ENCODE data around the gene INKA2. TPM values are rescaled to one million over a fixed set of nuclear protein-coding genes. Genes with fewer than 3 reads are reported as not detected.

The INKA2 gene
- total RNA-seq, 5 donors from 2014 or later (not counting 1 experiment from before 2014, with no cell fraction given): 1.2 to 2.7 (median 1.2) TPM; not detected in 2

DNA sequence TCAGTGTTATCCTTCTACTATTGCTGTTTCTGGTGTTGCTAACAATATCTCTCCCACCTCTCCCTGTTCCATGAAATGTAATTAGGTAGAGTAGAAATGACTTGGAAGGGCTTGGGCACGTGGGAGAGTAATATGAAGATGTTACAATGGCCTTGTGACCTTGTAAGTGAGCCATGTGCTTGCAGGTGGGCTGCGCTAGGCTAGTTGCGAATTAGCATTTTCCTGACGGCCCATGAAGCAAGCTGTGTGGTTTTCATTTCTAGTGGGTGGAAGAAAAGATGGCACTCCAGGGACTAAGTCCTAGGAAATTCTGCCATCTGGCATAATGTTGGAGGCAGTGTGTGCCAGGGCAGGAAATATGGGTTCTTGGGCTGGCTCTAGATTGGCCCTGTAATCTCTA is 8.8 kb upstream of the INKA2 start:
- ChIA-PET POLR2A (interaction anchor here in 1 of 2 donors (0.6 kb wide), 1 partner anchor 532 kb away, joined by 3 read pairs; no protein-coding TSS in a partner anchor), CTCF (interaction anchor here (0.6 to 1.9 kb wide), 8 partner anchors 9 to 266 kb away, joined by 3 to 13 read pairs (median 5); partner anchors contain the start of gene INKA2 (in 1 of the 2))
- 80% methylated on average over 4 of the region's 4 CpGs for WGBS (ENCODE audit: insufficient coverage)
- no peak overlapping the region for H3K4me3 ChIP-seq (ENCODE audit: control insufficient read depth in 1 of 2, extremely low read depth in 1 of 2, low read length in 1 of 2)
- Mint-ChIP-seq H3K36me3 (no peaks in the 10 kb centered on the region), H3K9me3 (no peaks in the 10 kb centered on the region), H3K4me1 (peaks cover 0 to 8% (median 7%) of the 10 kb centered on the region in 3 donors), H3K4me3 (no peak overlapping the region), H3K27me3 (no peaks in the 10 kb centered on the region), H3K27ac (no peak overlapping the region)
- DNase-seq: no peak
- ATAC-seq (replicated peaks in 1 of 4): no peak
- H3K27me3 ChIP-seq (replicated peaks in 1 of 2; ENCODE audit: control insufficient read depth in 2 of 2, extremely low read depth in 1 of 2, insufficient read depth in 2 of 2, low read length in 1 of 2): peaks cover 0 to 7% of the 10 kb centered on the region in 2 experiments
- H3K9me3 ChIP-seq: no peaks in the 10 kb centered on the region
- H3K27ac ChIP-seq (ENCODE audit: low read length): no peak overlapping the region
- H3K4me1 ChIP-seq (ENCODE audit: control insufficient read depth in 1 of 2, extremely low read depth in 1 of 2, insufficient read depth in 2 of 2, low read length in 2 of 2): no peaks in the 10 kb centered on the region
- no peaks in the 10 kb centered on the region for H3K36me3 ChIP-seq (ENCODE audit: control insufficient read depth in 2 of 2, extremely low read depth in 1 of 2, insufficient read depth in 1 of 2, low read length in 1 of 2)

DNA sequence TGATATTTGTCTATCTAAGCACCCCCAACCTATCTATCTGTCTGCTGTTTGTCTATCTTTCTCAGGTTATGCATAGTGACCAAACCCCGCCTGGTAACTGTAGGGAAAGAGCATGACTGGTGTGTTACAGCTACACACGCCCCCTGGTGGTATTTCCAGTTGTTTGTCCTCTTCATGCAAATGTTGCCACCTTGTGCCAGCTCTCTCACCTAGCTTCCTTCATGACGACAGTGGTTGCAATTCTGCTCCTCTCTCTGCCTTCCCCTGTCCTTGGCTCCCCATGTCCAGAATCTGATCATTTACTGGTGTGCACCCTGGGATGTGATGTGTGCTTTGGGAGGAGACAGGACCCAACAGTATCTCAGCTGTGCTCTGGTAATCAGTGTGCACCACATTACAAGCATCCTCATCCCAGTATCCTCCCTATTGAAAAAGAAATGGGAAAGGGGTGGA is 8.1 kb upstream of the INKA2 start:
- WGBS (ENCODE audit: insufficient coverage): no CpG with 5 or more reads among the region's 3 CpGs
- Mint-ChIP-seq H3K36me3 (no peaks in the 10 kb centered on the region), H3K4me3 (no peak overlapping the region), H3K27me3 (no peaks in the 10 kb centered on the region), H3K4me1 (peaks cover 0 to 4% (median 4%) of the 10 kb centered on the region in 3 donors), H3K9me3 (no peaks in the 10 kb centered on the region), H3K27ac (no peak overlapping the region)
- Histone ChIP-seq H3K27me3 (replicated peaks in 1 of 2; ENCODE audit: control insufficient read depth in 2 of 2, extremely low read depth in 1 of 2, insufficient read depth in 2 of 2, low read length in 1 of 2) (peaks cover 0 to 7% of the 10 kb centered on the region in 2 experiments), H3K4me1 (ENCODE audit: control insufficient read depth in 1 of 2, extremely low read depth in 1 of 2, insufficient read depth in 2 of 2, low read length in 2 of 2) (no peaks in the 10 kb centered on the region), H3K36me3 (ENCODE audit: control insufficient read depth in 2 of 2, extremely low read depth in 1 of 2, insufficient read depth in 1 of 2, low read length in 1 of 2) (no peaks in the 10 kb centered on the region), H3K9me3 (no peaks in the 10 kb centered on the region), H3K4me3 (ENCODE audit: control insufficient read depth in 1 of 2, extremely low read depth in 1 of 2, low read length in 1 of 2) (no peak overlapping the region), H3K27ac (ENCODE audit: low read length) (no peak overlapping the region)
- CTCF ChIA-PET: interaction anchor here (0.7 to 1.9 kb wide), 8 partner anchors 8 to 296 kb away, joined by 3 to 13 read pairs (median 5); partner anchors contain the start of gene INKA2 (in 1 of the 2)
- DNase-seq (peak in 25 of 35 experiments; percentile 14 to 74 (median 38)), ATAC-seq (replicated peaks in 1 of 4) (peak; percentile 45 to 65 (median 59))
- POLR2A ChIA-PET: no interaction called here

DNA sequence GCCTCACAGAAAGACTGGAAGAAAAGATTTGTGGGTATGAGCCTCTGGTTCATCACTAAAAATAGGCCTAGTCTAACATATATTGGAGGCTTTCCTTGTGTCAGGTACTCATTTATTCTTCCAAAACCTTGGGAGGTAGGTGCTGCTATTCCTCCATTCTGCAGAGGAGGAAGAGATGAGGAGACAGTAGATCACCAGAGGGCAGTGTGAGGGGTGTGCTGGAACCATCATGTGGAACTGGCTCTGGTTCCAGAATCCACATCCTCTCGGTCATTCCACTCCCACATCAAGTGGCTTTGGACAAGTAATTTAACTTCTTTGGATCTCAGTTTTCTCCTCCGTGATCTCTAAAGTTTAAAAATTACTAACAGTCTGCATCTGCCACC is 7.4 kb upstream of the INKA2 start:
- Mint-ChIP-seq H3K4me3 (no peak overlapping the region), H3K27ac (no peak overlapping the region), H3K36me3 (no peaks in the 10 kb centered on the region), H3K4me1 (no peaks in the 10 kb centered on the region), H3K9me3 (no peaks in the 10 kb centered on the region), H3K27me3 (no peaks in the 10 kb centered on the region)
- Histone ChIP-seq H3K27ac (ENCODE audit: low read length) (no peak overlapping the region), H3K4me1 (ENCODE audit: control insufficient read depth in 1 of 2, extremely low read depth in 1 of 2, insufficient read depth in 2 of 2, low read length in 2 of 2) (no peaks in the 10 kb centered on the region), H3K4me3 (ENCODE audit: control insufficient read depth in 1 of 2, extremely low read depth in 1 of 2, low read length in 1 of 2) (no peak overlapping the region), H3K9me3 (no peaks in the 10 kb centered on the region), H3K27me3 (replicated peaks in 1 of 2; ENCODE audit: control insufficient read depth in 2 of 2, extremely low read depth in 1 of 2, insufficient read depth in 2 of 2, low read length in 1 of 2) (peaks cover 0 to 8% of the 10 kb centered on the region in 2 experiments), H3K36me3 (ENCODE audit: control insufficient read depth in 2 of 2, extremely low read depth in 1 of 2, insufficient read depth in 1 of 2, low read length in 1 of 2) (no peaks in the 10 kb centered on the region)
- CTCF ChIA-PET: interaction anchor here (1.0 to 1.9 kb wide), 6 partner anchors 7 to 296 kb away, joined by 3 to 13 read pairs (median 6); partner anchors contain the start of gene INKA2 (in 1 of the 2)
- WGBS (ENCODE audit: insufficient coverage): 50% methylated on average over 1 of the region's 2 CpGs
- POLR2A ChIA-PET: no interaction called here
- ATAC-seq (replicated peaks in 1 of 4): no peak
- no peak for DNase-seq

DNA sequence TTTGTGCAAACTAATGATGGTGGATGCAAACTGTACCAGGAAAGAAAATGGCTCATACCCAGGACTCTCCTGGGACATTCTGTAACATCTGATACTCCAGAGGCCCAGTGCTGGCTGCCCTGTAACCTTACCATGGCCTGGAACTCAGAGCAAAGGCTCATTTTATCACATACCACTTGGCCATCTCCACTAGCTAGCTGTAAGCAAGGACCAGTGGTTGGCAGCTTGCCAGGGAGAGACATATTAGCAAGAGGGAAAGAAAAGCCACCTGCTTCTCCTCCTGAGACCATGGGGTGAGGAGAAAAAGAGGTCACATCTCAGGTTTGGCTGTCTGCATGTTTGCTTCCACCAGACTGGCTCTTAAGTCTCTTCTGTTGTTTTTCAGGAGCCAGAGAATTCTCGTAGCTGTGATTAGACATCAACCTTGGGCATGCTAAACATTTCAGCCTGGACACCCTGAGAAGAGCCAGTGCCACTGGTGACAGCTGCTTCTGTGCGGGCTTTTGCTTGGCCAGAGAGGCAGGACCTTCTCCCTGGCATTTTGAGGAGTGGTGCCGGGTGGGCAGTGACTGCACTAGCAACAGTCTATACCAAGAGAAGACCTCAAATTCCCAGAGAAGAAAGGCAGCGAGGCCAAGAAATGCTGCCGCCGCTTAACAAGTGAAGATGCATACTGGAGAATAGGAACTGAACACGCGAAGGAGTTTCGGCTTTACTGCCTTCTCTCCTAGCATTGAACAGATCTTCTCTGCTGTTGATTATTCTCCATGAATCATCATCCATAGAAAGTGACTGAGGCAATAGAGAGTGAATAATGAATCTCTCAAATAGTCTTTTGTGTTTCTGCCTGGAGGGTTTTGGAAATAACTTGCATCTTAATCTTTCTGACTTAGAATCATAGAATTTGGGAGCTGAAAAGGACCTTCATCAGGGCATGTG is 6.7 kb upstream of the INKA2 start:
- ChIA-PET POLR2A (no interaction called here), CTCF (interaction anchor here in 1 of 2 donors (1.5 kb wide), 1 partner anchor 32 kb away, joined by 6 read pairs; no protein-coding TSS in a partner anchor)
- H3K4me1 ChIP-seq (ENCODE audit: control insufficient read depth in 1 of 2, extremely low read depth in 1 of 2, insufficient read depth in 2 of 2, low read length in 2 of 2): no peaks in the 10 kb centered on the region
- peaks cover under 1 to 2% (median under 1%) of the 10 kb centered on the region in 3 donors for H3K4me1 Mint-ChIP-seq
- no peaks in the 10 kb centered on the region for H3K9me3 ChIP-seq
- H3K27me3 ChIP-seq (replicated peaks in 1 of 2; ENCODE audit: control insufficient read depth in 2 of 2, extremely low read depth in 1 of 2, insufficient read depth in 2 of 2, low read length in 1 of 2): peaks cover 2 to 14% of the 10 kb centered on the region in 2 experiments
- 83% methylated on average over 3 of the region's 9 CpGs for WGBS (ENCODE audit: insufficient coverage)
- H3K27ac Mint-ChIP-seq: no peak overlapping the region
- no peak overlapping the region for H3K4me3 Mint-ChIP-seq
- no peak overlapping the region for H3K4me3 ChIP-seq (ENCODE audit: control insufficient read depth in 1 of 2, extremely low read depth in 1 of 2, low read length in 1 of 2)
- H3K36me3 Mint-ChIP-seq: no peaks in the 10 kb centered on the region
- no peak for DNase-seq
- no peak overlapping the region for H3K27ac ChIP-seq (ENCODE audit: low read length)
- H3K9me3 Mint-ChIP-seq: no peaks in the 10 kb centered on the region
- H3K36me3 ChIP-seq (ENCODE audit: control insufficient read depth in 2 of 2, extremely low read depth in 1 of 2, insufficient read depth in 1 of 2, low read length in 1 of 2): no peaks in the 10 kb centered on the region
- ATAC-seq (replicated peaks in 1 of 4): no peak
- H3K27me3 Mint-ChIP-seq: peaks cover 2 to 3% of the 10 kb centered on the region in 2 donors

DNA sequence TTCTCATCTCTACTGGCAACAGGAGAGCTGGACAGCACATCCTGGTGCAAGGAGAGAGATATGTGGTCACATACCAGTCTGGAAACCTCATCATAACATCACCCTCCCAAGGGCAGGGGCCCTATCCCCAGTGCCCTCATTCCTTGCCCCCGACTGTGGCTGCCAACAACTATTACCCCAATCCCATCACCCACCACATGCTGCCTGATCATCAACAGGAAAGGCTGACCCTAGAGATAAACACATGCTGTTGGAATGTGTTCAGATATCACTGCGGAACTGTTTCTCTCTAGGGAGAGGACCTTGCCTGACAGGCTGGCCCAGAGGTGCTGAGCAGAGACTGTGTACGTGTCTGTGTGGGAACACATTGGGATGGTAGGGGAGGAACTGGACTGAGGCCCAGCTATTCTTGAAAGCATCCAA is 4.5 kb upstream of the INKA2 start:
- Histone ChIP-seq H3K4me3 (ENCODE audit: control insufficient read depth in 1 of 2, extremely low read depth in 1 of 2, low read length in 1 of 2) (no peak overlapping the region), H3K27ac (ENCODE audit: low read length) (no peak overlapping the region), H3K9me3 (no peaks in the 10 kb centered on the region), H3K36me3 (ENCODE audit: control insufficient read depth in 2 of 2, extremely low read depth in 1 of 2, insufficient read depth in 1 of 2, low read length in 1 of 2) (no peaks in the 10 kb centered on the region), H3K4me1 (ENCODE audit: control insufficient read depth in 1 of 2, extremely low read depth in 1 of 2, insufficient read depth in 2 of 2, low read length in 2 of 2) (peaks cover 0 to 19% of the 10 kb centered on the region in 2 experiments), H3K27me3 (replicated peaks in 1 of 2; ENCODE audit: control insufficient read depth in 2 of 2, extremely low read depth in 1 of 2, insufficient read depth in 2 of 2, low read length in 1 of 2) (peaks cover 2 to 35% of the 10 kb centered on the region in 2 experiments)
- Mint-ChIP-seq H3K9me3 (no peaks in the 10 kb centered on the region), H3K4me1 (peaks cover 9 to 20% (median 11%) of the 10 kb centered on the region in 3 donors), H3K27me3 (peaks cover 8 to 13% of the 10 kb centered on the region in 2 donors), H3K36me3 (no peaks in the 10 kb centered on the region), H3K4me3 (no peak overlapping the region), H3K27ac (no peak overlapping the region)
- ChIA-PET CTCF (interaction anchor here in 1 of 2 donors (0.6 to 1.0 kb wide), 2 partner anchors 11 to 326 kb away, joined by 3 to 4 read pairs; no protein-coding TSS in a partner anchor), POLR2A (no interaction called here)
- no peak for ATAC-seq (replicated peaks in 1 of 4)
- DNase-seq: peak in 1 of 35 experiments; percentile 2
- 100% methylated on average over 1 of the region's 3 CpGs for WGBS (ENCODE audit: insufficient coverage)

DNA sequence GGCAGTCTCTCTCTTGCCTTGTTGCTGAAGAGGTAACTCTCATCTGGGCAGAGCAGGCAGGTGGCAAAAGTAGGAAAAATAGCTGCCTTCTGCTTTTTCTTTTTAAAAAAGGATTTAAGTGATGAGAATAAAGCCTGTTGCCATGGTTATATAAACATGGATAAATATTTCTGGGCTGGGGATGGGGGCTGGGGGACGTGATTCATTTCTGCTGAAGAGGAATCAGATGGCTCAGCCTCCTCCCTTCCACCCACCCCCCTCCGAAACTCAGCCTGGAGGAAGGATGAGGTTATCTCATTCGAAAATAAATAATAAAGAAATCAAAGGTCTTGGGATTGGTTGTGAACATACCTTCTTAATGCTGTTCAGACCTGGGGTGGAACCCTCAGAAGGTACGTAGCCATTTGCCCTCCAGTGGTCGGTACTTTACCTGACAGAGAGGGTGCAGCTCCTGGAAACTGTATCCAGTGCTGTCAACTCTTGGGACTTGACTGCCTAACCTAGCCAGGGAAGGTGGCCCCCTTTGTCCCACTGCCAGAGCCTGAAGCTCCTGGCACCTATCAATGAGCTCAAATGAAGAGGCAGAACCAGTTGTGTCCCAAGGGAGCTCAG is 3.8 kb upstream of the INKA2 start:
- Mint-ChIP-seq H3K9me3 (no peaks in the 10 kb centered on the region), H3K27me3 (peaks cover 8 to 14% of the 10 kb centered on the region in 2 donors), H3K4me1 (peaks cover 11 to 25% (median 13%) of the 10 kb centered on the region in 3 donors), H3K4me3 (no peak overlapping the region), H3K36me3 (no peaks in the 10 kb centered on the region), H3K27ac (no peak overlapping the region)
- ChIA-PET POLR2A (no interaction called here), CTCF (interaction anchor here in 1 of 2 donors (1.0 kb wide), 1 partner anchor 325 kb away, joined by 4 read pairs; no protein-coding TSS in a partner anchor)
- H3K4me3 ChIP-seq (ENCODE audit: control insufficient read depth in 1 of 2, extremely low read depth in 1 of 2, low read length in 1 of 2): no peak overlapping the region
- H3K27me3 ChIP-seq (replicated peaks in 1 of 2; ENCODE audit: control insufficient read depth in 2 of 2, extremely low read depth in 1 of 2, insufficient read depth in 2 of 2, low read length in 1 of 2): peaks cover 2 to 40% of the 10 kb centered on the region in 2 experiments
- 96% methylated on average over 2 of the region's 5 CpGs for WGBS (ENCODE audit: insufficient coverage)
- no peak overlapping the region for H3K27ac ChIP-seq (ENCODE audit: low read length)
- H3K36me3 ChIP-seq (ENCODE audit: control insufficient read depth in 2 of 2, extremely low read depth in 1 of 2, insufficient read depth in 1 of 2, low read length in 1 of 2): no peaks in the 10 kb centered on the region
- H3K9me3 ChIP-seq: no peaks in the 10 kb centered on the region
- DNase-seq (peak in 1 of 35 experiments; percentile 2), ATAC-seq (replicated peaks in 1 of 4) (no peak)
- peaks cover 0 to 26% of the 10 kb centered on the region in 2 experiments for H3K4me1 ChIP-seq (ENCODE audit: control insufficient read depth in 1 of 2, extremely low read depth in 1 of 2, insufficient read depth in 2 of 2, low read length in 2 of 2)
